Measurements from ENCODE around the gene C6.
"Not testable (repeated sequence)": the region's sequence is repeated elsewhere in the genome, so short reads cannot be mapped to it uniquely, and the experiment has no call there.

The C6 gene

DNA sequence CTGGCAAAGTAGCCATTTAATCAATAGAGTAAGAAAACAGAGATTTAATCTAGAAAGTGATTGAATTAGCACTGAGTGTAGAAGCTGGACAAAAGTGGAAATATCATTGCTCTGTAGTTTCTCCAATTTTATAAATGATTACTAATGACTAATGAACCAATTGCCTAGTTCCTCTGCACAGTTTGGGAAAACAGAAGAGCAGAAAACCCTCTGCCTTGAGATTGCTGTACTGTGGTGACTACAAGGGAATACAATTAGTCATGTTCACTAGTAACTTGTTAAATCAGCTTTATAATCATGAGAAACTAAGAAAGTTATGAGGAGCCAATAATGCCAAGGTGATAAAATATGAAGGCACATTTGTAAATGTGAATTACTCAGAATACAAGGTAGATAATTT lies 21.1 kb upstream of the C6 start:
- Histone ChIP-seq H3K4me1 (ENCODE audit: insufficient read depth, poor library complexity, severe bottlenecking) (no peaks in the 10 kb centered on the region), H3K4me3 (ENCODE audit: severe bottlenecking) (no peak overlapping the region), H3K27ac (ENCODE audit: poor library complexity, severe bottlenecking) (no peak overlapping the region), H3K27me3 (ENCODE audit: insufficient read depth, poor library complexity, severe bottlenecking) (no peaks in the 10 kb centered on the region), H3K9me3 (ENCODE audit: severe bottlenecking) (peaks cover 7% of the 10 kb centered on the region), H3K36me3 (ENCODE audit: low read depth) (no peaks in the 10 kb centered on the region)
- no peak for ATAC-seq (ENCODE audit: low read depth)
- TF ChIP-seq, protein P1, sequence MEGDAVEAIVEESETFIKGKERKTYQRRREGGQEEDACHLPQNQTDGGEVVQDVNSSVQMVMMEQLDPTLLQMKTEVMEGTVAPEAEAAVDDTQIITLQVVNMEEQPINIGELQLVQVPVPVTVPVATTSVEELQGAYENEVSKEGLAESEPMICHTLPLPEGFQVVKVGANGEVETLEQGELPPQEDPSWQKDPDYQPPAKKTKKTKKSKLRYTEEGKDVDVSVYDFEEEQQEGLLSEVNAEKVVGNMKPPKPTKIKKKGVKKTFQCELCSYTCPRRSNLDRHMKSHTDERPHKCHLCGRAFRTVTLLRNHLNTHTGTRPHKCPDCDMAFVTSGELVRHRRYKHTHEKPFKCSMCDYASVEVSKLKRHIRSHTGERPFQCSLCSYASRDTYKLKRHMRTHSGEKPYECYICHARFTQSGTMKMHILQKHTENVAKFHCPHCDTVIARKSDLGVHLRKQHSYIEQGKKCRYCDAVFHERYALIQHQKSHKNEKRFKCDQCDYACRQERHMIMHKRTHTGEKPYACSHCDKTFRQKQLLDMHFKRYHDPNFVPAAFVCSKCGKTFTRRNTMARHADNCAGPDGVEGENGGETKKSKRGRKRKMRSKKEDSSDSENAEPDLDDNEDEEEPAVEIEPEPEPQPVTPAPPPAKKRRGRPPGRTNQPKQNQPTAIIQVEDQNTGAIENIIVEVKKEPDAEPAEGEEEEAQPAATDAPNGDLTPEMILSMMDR (IDR thresholded peaks at IDR 0.05; ENCODE audit: poor library complexity, severe bottlenecking) = no peak
- no peak for DNase-seq (ENCODE audit: low spot score)

DNA sequence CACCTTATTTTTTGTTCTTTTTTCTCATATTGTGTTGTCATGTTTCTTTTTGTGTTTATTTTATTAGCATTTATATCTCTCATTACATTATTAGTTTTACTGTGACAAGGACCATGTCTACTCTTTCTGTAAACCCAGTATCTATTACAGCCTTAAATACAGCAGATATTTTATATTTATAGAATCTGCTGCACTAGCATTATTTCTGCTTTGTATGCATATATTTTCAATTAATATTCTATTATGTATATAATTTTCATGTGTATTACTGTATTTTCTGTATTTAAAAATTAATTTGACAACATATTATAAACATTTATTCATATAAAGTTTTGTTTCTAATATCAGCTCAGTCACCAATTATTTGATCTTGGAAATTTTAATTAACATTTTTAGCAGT lies 19.5 kb upstream of the C6 start:
- TF ChIP-seq, protein P1 (IDR thresholded peaks at IDR 0.05; ENCODE audit: poor library complexity, severe bottlenecking) = no peak
- DNase-seq (ENCODE audit: low spot score) (no peak), ATAC-seq (ENCODE audit: low read depth) (no peak)
- Histone ChIP-seq H3K4me3 (ENCODE audit: severe bottlenecking) (no peak overlapping the region), H3K36me3 (ENCODE audit: low read depth) (no peaks in the 10 kb centered on the region), H3K4me1 (ENCODE audit: insufficient read depth, poor library complexity, severe bottlenecking) (no peaks in the 10 kb centered on the region), H3K27me3 (ENCODE audit: insufficient read depth, poor library complexity, severe bottlenecking) (no peaks in the 10 kb centered on the region), H3K27ac (ENCODE audit: poor library complexity, severe bottlenecking) (no peak overlapping the region), H3K9me3 (ENCODE audit: severe bottlenecking) (peaks cover 7% of the 10 kb centered on the region)

DNA sequence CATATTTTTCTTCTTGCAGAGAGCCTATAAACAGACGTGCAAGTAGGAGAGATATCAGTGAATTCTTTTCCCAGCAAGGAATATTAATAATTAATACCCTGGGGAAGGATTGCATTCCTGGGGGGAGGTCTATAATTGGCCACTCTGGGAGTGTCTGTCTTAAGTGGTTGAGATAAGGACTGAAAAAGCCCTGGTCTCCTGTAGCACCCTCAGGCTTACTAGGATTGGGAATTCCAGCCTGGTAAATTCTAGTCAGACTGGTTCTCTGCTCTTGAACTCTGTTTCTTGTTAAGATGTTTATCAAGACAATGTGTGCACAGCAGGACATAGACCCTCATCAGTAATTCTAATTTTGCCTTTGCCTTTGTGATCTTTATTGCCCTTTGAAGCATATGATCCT lies 16.9 kb upstream of the C6 start:
- H3K9me3 ChIP-seq (ENCODE audit: severe bottlenecking); H3K27ac ChIP-seq (ENCODE audit: poor library complexity, severe bottlenecking); H3K4me1 ChIP-seq (ENCODE audit: insufficient read depth, poor library complexity, severe bottlenecking); H3K27me3 ChIP-seq (ENCODE audit: insufficient read depth, poor library complexity, severe bottlenecking); ATAC-seq (ENCODE audit: low read depth); H3K36me3 ChIP-seq (ENCODE audit: low read depth); DNase-seq (ENCODE audit: low spot score); H3K4me3 ChIP-seq (ENCODE audit: severe bottlenecking): not testable (repeated sequence)

DNA sequence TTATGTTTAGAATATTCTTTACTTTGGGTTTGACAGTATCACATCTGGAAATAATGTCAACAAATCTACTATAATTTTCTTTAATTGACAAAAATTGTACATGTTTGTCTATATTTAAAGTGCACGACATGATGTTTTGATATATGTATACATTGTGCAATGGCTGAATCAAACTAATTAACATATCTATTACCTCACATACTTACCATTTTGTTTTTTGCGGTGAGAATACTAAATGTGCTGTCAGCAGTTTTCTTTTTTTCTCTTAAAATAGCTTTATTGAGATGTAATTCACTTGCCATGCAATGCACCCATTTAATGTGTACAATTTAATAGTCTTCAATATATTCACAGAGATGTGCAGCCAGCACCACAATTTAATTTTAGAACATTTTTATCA lies 10.6 kb upstream of the C6 start:
- no peak for DNase-seq (ENCODE audit: low spot score)
- TF ChIP-seq, protein P1 (IDR thresholded peaks at IDR 0.05; ENCODE audit: poor library complexity, severe bottlenecking) = no peak
- Histone ChIP-seq H3K9me3 (ENCODE audit: severe bottlenecking) (peaks cover 2% of the 10 kb centered on the region), H3K4me1 (ENCODE audit: insufficient read depth, poor library complexity, severe bottlenecking) (no peaks in the 10 kb centered on the region), H3K36me3 (ENCODE audit: low read depth) (no peaks in the 10 kb centered on the region), H3K27me3 (ENCODE audit: insufficient read depth, poor library complexity, severe bottlenecking) (peaks cover 6% of the 10 kb centered on the region), H3K27ac (ENCODE audit: poor library complexity, severe bottlenecking) (no peak overlapping the region), H3K4me3 (ENCODE audit: severe bottlenecking) (no peak overlapping the region)
- no peak for ATAC-seq (ENCODE audit: low read depth)

DNA sequence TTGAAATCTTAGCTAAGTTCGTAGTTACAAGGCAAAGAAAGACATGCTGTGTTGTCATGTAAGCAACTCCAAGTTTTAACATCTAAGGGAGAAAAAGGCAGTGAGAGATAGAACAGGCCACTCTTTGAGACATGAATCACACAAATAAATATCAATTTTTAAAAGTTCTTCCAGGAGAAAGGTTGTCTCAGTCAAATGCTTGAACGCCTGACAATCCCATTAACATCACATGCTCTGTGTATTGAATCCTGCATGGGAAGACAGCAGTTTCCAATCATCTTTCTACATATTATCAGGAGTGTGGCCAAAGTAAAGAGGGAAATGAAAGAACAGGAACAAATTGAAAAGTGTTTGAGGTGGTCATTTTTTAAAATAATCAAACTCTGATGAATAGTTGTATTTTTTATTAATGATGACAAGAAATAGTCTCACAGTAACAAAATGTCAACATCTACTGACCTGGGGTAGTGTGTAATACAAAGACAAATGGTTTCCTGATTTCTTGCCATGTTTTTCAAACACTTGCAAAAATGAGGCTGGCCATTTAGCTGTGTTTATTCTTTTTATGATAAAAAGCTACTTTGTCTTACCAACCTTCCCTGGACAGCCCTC lies 6.4 kb upstream of the C6 start:
- H3K27ac ChIP-seq (ENCODE audit: poor library complexity, severe bottlenecking) = no peak overlapping the region
- no peaks in the 10 kb centered on the region for H3K36me3 ChIP-seq (ENCODE audit: low read depth)
- TF ChIP-seq, protein P1 (IDR thresholded peaks at IDR 0.05; ENCODE audit: poor library complexity, severe bottlenecking) = no peak
- peaks cover 11% of the 10 kb centered on the region for H3K27me3 ChIP-seq (ENCODE audit: insufficient read depth, poor library complexity, severe bottlenecking)
- H3K4me1 ChIP-seq (ENCODE audit: insufficient read depth, poor library complexity, severe bottlenecking) = no peaks in the 10 kb centered on the region
- H3K4me3 ChIP-seq (ENCODE audit: severe bottlenecking) = no peak overlapping the region
- ATAC-seq (ENCODE audit: low read depth) (no peak), DNase-seq (ENCODE audit: low spot score) (no peak)
- peaks cover 2% of the 10 kb centered on the region for H3K9me3 ChIP-seq (ENCODE audit: severe bottlenecking)
